Fibroblast of villous mesenchyme (primary cell): ENCODE results near the gene FGF19. TPM values are rescaled to one million over a fixed set of nuclear protein-coding genes. Genes with fewer than 3 reads are reported as not detected.

Experiments
- DNase-seq: peaks from one replicate; pipeline ENCODE4 v3.0.0-alpha.2; 2010; ENCODE audit warnings: low read depth
- H3K4me3 ChIP-seq: 2 replicates; pipeline ENCODE4 v1.5.1; 2011; ENCODE audit warnings: low read depth, mild to moderate bottlenecking, low read length
- total RNA-seq: library from RNA; depleted of rRNA; stranded (reverse); fragments of >200 nt; gene quantifications from 2 replicates; pipeline ENCODE4 v1.2.3, GENCODE V29; 2012
- TF ChIP-seq, protein P1 (sequence below): IDR thresholded peaks from 2 replicates; pipeline ENCODE4 v1.5.1; 2012; ENCODE audit warnings: low read depth, mild to moderate bottlenecking, low read length; ENCODE audit not compliant: insufficient read depth

FGF19 gene, protein sequence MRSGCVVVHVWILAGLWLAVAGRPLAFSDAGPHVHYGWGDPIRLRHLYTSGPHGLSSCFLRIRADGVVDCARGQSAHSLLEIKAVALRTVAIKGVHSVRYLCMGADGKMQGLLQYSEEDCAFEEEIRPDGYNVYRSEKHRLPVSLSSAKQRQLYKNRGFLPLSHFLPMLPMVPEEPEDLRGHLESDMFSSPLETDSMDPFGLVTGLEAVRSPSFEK
- not detected in 2 replicates for total RNA-seq

DNA sequence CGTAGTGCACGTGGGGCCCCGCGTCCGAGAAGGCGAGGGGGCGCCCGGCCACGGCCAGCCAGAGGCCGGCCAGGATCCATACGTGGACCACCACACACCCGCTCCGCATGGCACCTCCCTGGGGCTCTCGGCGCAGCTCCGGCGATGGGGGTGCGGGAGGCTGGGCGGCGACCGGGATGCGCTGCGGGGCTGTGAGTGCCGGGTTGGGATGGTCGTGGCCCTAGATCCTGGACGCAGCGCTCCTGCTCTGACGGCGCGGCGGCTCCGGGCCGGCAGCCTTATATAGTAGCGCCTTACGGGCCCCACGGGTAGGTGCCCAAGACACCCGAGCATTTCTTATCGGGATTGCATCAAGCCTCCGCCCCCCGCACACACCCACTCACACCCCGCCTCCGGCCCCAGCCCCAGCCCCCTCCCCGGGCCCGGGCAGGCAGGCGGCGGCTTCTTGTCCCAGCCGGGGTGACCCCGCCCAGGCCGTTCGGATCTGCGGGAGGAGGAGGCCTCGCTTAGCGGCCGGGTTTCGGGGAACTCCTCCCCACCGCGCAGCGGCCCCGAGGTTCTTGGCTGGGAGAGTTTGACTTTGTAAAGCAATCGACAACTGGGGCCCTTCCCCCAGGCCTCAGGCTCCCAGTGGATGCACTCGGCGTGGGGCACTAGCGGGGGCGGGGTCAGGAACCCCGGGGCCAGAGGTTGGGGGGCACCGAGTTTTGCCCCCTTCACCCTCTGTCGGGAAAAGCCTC is at the start of gene FGF19:
Gene FGF19 (minus strand): TSS at position 255 of the 740 bp plus-strand sequence. CDS start 146 bp downstream, at position 109.
- no peak for DNase-seq
- TF ChIP-seq, protein P1, sequence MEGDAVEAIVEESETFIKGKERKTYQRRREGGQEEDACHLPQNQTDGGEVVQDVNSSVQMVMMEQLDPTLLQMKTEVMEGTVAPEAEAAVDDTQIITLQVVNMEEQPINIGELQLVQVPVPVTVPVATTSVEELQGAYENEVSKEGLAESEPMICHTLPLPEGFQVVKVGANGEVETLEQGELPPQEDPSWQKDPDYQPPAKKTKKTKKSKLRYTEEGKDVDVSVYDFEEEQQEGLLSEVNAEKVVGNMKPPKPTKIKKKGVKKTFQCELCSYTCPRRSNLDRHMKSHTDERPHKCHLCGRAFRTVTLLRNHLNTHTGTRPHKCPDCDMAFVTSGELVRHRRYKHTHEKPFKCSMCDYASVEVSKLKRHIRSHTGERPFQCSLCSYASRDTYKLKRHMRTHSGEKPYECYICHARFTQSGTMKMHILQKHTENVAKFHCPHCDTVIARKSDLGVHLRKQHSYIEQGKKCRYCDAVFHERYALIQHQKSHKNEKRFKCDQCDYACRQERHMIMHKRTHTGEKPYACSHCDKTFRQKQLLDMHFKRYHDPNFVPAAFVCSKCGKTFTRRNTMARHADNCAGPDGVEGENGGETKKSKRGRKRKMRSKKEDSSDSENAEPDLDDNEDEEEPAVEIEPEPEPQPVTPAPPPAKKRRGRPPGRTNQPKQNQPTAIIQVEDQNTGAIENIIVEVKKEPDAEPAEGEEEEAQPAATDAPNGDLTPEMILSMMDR = no peak
- H3K4me3 ChIP-seq = no peak within 1 kb of the TSS

DNA sequence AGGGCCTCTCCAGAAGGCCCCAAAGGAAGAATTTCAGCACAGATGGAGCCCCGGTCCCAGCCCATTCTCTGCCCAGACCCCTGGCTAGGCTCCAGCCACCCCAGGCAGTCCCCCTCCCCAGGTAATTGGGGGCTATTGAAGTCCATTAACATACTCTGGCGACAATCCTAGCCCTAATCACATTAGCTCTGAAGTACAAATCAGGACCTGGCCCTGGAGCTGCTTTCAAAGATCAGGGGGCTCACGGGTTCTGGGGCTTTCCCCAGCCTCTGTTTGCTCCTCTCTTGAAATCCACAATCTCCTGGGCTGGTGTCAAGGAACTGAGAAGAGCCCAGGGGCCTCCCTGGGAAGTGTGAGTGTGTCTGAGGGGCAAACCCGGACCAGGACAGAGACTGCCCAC is 49.1 kb upstream of the FGF19 start:
- no peak overlapping the region for H3K4me3 ChIP-seq
- TF ChIP-seq, protein P1 = no peak
- DNase-seq = no peak

DNA sequence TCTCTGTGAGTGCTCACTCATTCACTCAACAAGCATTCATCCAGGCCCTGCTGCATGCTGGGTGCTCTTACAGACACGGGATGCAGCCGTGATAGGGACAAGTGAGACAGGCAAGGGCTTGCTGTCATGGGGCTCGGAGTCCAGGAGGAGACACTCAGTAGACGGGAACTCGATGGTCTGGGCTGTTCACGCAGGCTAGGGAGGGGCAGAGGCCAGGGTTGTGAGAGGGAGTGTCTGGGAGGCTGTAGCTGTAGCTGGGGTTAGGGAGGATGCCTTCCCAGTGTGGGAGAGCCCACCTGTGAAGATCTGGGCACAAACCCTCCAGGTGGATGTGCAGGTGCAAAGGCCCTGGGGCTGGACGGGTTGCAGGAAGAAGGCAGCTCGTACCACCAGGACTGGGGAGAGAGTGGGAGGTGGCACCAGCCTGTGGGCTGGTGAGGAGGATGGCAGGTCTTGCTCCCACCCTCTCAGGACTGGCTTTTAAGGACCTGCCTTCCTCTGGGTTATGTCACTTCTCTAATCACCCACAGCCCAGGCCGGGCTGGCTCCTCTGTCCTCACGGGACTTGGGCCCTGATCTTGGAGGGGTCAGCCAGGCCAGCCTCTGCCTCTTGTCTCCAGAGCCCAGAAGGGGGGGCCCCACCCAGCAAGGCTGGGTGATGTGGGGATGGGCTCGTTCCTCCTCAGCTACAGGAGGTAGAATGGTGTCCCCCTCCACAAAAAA is 47.2 kb upstream of the FGF19 start:
- DNase-seq = no peak
- TF ChIP-seq, protein P1 = no peak
- no peak overlapping the region for H3K4me3 ChIP-seq

DNA sequence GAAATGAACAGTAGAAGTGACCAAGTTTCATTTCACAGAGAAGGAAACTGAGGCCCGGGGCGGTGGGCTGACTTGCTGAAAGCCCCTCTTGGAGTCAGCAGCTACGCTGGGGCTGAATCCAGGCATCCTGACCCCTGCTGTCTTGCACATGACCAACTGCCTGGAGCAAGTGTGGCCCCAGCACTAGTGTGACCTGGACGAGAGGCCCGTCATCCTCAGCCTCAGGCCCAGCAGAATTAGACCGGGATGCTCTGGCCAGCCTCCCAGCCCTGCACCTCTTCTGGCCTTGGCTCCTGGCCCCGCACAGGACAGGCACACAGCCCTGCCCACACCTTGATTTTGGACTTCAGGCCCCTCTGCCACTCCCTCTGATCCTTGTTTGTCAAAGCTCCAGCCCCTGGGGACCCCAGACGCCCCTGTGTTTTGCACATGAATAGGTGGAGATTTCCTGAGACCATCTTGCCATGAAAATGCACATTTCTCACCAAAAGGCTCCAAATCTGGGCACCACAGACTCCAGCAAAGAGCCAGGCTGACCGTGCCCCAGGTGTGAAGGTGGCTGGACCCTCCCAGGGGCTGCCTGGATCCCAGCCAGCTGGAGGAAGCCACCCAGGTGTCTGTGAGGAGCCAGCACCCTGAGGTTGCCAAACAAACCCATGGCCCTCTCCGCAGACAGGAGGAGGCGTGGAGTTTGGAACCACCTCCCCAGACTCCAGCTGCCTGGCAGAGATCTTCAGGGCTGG is 46.5 kb upstream of the FGF19 start:
- DNase-seq = no peak
- no peak overlapping the region for H3K4me3 ChIP-seq
- TF ChIP-seq, protein P1 = no peak

DNA sequence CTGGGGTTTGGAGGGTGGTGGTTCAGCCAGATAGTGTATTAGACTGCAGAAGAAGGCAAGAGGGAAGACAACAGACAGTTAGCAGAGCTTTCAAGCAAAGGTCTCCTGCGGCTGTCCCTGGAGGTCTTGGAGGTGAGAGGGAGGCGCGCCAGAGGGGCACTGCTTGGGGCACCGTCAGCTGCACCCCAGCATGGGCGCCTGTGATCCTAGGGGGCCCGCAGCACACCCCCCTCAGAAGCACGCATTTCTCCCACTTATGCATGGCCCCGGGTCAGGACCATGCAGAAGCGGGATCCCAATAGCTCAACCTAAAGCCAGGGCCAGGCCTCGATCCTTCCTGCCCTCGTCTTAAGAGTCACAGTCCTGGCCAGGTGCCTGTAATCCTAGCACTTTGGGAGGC is 44.8 kb upstream of the FGF19 start:
- H3K4me3 ChIP-seq = no peak overlapping the region
- DNase-seq = no peak
- TF ChIP-seq, protein P1 = no peak
